ENCODE measurements around the gene ABCC5. TPM values are rescaled to one million over a fixed set of nuclear protein-coding genes. Genes with fewer than 3 reads are reported as not detected.

ABCC5 gene
- total RNA-seq, 1 experiment from 2014 or later = 11.1 TPM

- no peak for DNase-seq (ENCODE audit: low read depth)
- in situ Hi-C loops (cut with HindIII; ENCODE audit: low pct_unique_long_range_greater_than_20kb, low sequenced_read_pairs) = no loop called here
Measured at GRCh38 chr3:183984749-183985729, 32.6 kb downstream of the ABCC5 start.

GRCh38 chr3:183984127-183984740 is 33.5 kb downstream of the ABCC5 start:
- in situ Hi-C loops (cut with HindIII; ENCODE audit: low pct_unique_long_range_greater_than_20kb, low sequenced_read_pairs) = no loop called here
- DNase-seq (ENCODE audit: low read depth) = no peak

- in situ Hi-C loops (cut with HindIII; ENCODE audit: low pct_unique_long_range_greater_than_20kb, low sequenced_read_pairs) = no loop called here
- DNase-seq (ENCODE audit: low read depth) = no peak
Measured at GRCh38 chr3:183981990-183982644, 35.6 kb downstream of the ABCC5 start.

- DNase-seq (ENCODE audit: low read depth) = no peak
Measured at GRCh38 chr3:183980403-183980802, 37.3 kb downstream of the ABCC5 start.

GRCh38 chr3:183975981-183976662 is 41.6 kb downstream of the ABCC5 start:
- DNase-seq (ENCODE audit: low read depth) = peak; percentile 48
- in situ Hi-C loops (cut with HindIII; ENCODE audit: low pct_unique_long_range_greater_than_20kb, low sequenced_read_pairs) = no loop called here

More at GRCh38 chr3:183980403-183980802, 37.3 kb downstream of the ABCC5 start:
- in situ Hi-C loops (cut with HindIII; ENCODE audit: low pct_unique_long_range_greater_than_20kb, low sequenced_read_pairs) = no loop called here

GRCh38 chr3:183968666-183969245 is 48.9 kb downstream of the ABCC5 start:
- in situ Hi-C loops (cut with HindIII; ENCODE audit: low pct_unique_long_range_greater_than_20kb, low sequenced_read_pairs) = no loop called here
- DNase-seq (ENCODE audit: low read depth) = no peak

GRCh38 chr3:183967693-183968092 is 50.0 kb downstream of the ABCC5 start:
- no peak for DNase-seq (ENCODE audit: low read depth)
- in situ Hi-C loops (cut with HindIII; ENCODE audit: low pct_unique_long_range_greater_than_20kb, low sequenced_read_pairs) = no loop called here

- no peak for DNase-seq (ENCODE audit: low read depth)
- in situ Hi-C loops (cut with HindIII; ENCODE audit: low pct_unique_long_range_greater_than_20kb, low sequenced_read_pairs) = no loop called here
Measured at GRCh38 chr3:183966361-183966791, 51.3 kb downstream of the ABCC5 start.

- in situ Hi-C loops (cut with HindIII; ENCODE audit: low pct_unique_long_range_greater_than_20kb, low sequenced_read_pairs) = no loop called here
- DNase-seq (ENCODE audit: low read depth) = no peak
Measured at GRCh38 chr3:183962807-183963206, 54.9 kb downstream of the ABCC5 start.

- in situ Hi-C loops (cut with HindIII; ENCODE audit: low pct_unique_long_range_greater_than_20kb, low sequenced_read_pairs) = no loop called here
- DNase-seq (ENCODE audit: low read depth) = peak; percentile 28
Measured at GRCh38 chr3:183959214-183959613, 58.5 kb downstream of the ABCC5 start.

- in situ Hi-C loops (cut with HindIII; ENCODE audit: low pct_unique_long_range_greater_than_20kb, low sequenced_read_pairs) = no loop called here
- DNase-seq (ENCODE audit: low read depth) = no peak
Measured at GRCh38 chr3:183958775-183959174, 58.9 kb downstream of the ABCC5 start.

GRCh38 chr3:183958226-183958625 is 59.5 kb downstream of the ABCC5 start:
- in situ Hi-C loops (cut with HindIII; ENCODE audit: low pct_unique_long_range_greater_than_20kb, low sequenced_read_pairs) = no loop called here
- no peak for DNase-seq (ENCODE audit: low read depth)

- in situ Hi-C loops (cut with HindIII; ENCODE audit: low pct_unique_long_range_greater_than_20kb, low sequenced_read_pairs) = no loop called here
- DNase-seq (ENCODE audit: low read depth) = no peak
Measured at GRCh38 chr3:183954875-183955274, 62.8 kb downstream of the ABCC5 start.

GRCh38 chr3:183953471-183954070 is 64.1 kb downstream of the ABCC5 start:
- DNase-seq (ENCODE audit: low read depth) = no peak
- in situ Hi-C loops (cut with HindIII; ENCODE audit: low pct_unique_long_range_greater_than_20kb, low sequenced_read_pairs) = no loop called here

GRCh38 chr3:183951459-183951858 is 66.2 kb downstream of the ABCC5 start:
- no peak for DNase-seq (ENCODE audit: low read depth)
- in situ Hi-C loops (cut with HindIII; ENCODE audit: low pct_unique_long_range_greater_than_20kb, low sequenced_read_pairs) = no loop called here

GRCh38 chr3:183949690-183950089 is 68.0 kb downstream of the ABCC5 start:
- in situ Hi-C loops (cut with HindIII; ENCODE audit: low pct_unique_long_range_greater_than_20kb, low sequenced_read_pairs) = no loop called here

GRCh38 chr3:183946037-183946436 is 71.6 kb downstream of the ABCC5 start:
- DNase-seq (ENCODE audit: low read depth) = no peak
- in situ Hi-C loops (cut with HindIII; ENCODE audit: low pct_unique_long_range_greater_than_20kb, low sequenced_read_pairs) = no loop called here

More at GRCh38 chr3:183949690-183950089, 68.0 kb downstream of the ABCC5 start:
- DNase-seq (ENCODE audit: low read depth) = no peak

GRCh38 chr3:183944775-183945174 is 72.9 kb downstream of the ABCC5 start:
- DNase-seq (ENCODE audit: low read depth) = no peak
- in situ Hi-C loops (cut with HindIII; ENCODE audit: low pct_unique_long_range_greater_than_20kb, low sequenced_read_pairs) = no loop called here
